HG02981 (cell line): Measurements from ENCODE around the gene NBPF11.
"Not testable (repeated sequence)": the region's sequence is repeated elsewhere in the genome, so short reads cannot be mapped to it uniquely, and the experiment has no call there.

Source experiments
- ATAC-seq: cut with Tn5 transposase; IDR thresholded peaks from one replicate; pipeline ENCODE4 v1.9.1; 2021; ENCODE audit warnings: mild to moderate bottlenecking, moderate library complexity; ENCODE audit not compliant: unreplicated experiment

Gene NBPF11

GRCh38 chr1:148060294-148060701, 91.8 kb downstream of the NBPF11 start:
- not testable (repeated sequence) for ATAC-seq

GRCh38 chr1:148057384-148057783, 94.7 kb downstream of the NBPF11 start:
- ATAC-seq, result not testable (repeated sequence)
